ENCODE data around the gene CSGALNACT2.
A peak's percentile ranks its signal among the peaks of the same experiment; 100 is the strongest.

Gene CSGALNACT2

GRCh38 chr10:43200538-43201390 lies 62.5 kb downstream of the CSGALNACT2 start:
- no peak for DNase-seq (ENCODE audit: low read depth in 4 of 4, low spot score in 1 of 4)

- no peak for DNase-seq (ENCODE audit: low read depth in 4 of 4, low spot score in 1 of 4)
Measured at GRCh38 chr10:43201545-43202131, 63.4 kb downstream of the CSGALNACT2 start.

GRCh38 chr10:43202224-43202656 lies 64.0 kb downstream of the CSGALNACT2 start:
- peak in 1 of 4 experiments; percentile 50 for DNase-seq (ENCODE audit: low read depth in 4 of 4, low spot score in 1 of 4)

GRCh38 chr10:43202657-43203447 lies 64.6 kb downstream of the CSGALNACT2 start:
- DNase-seq (ENCODE audit: low read depth in 4 of 4, low spot score in 1 of 4), result no peak

GRCh38 chr10:43203448-43204041 lies 65.3 kb downstream of the CSGALNACT2 start:
- DNase-seq (ENCODE audit: low read depth in 4 of 4, low spot score in 1 of 4), result no peak

GRCh38 chr10:43204042-43204942 lies 66.0 kb downstream of the CSGALNACT2 start:
- no peak for DNase-seq (ENCODE audit: low read depth in 4 of 4, low spot score in 1 of 4)

GRCh38 chr10:43204943-43205671 lies 66.9 kb downstream of the CSGALNACT2 start:
- DNase-seq (ENCODE audit: low read depth in 4 of 4, low spot score in 1 of 4), result peak in 2 of 4 experiments; percentile 30 to 48

GRCh38 chr10:43205681-43206390 lies 67.6 kb downstream of the CSGALNACT2 start:
- no peak for DNase-seq (ENCODE audit: low read depth in 4 of 4, low spot score in 1 of 4)

GRCh38 chr10:43206391-43207235 lies 68.4 kb downstream of the CSGALNACT2 start:
- DNase-seq (ENCODE audit: low read depth in 4 of 4, low spot score in 1 of 4), result no peak

- DNase-seq (ENCODE audit: low read depth in 4 of 4, low spot score in 1 of 4), result no peak
Measured at GRCh38 chr10:43208147-43209073, 70.2 kb downstream of the CSGALNACT2 start.

GRCh38 chr10:43209074-43209455 lies 70.8 kb downstream of the CSGALNACT2 start:
- no peak for DNase-seq (ENCODE audit: low read depth in 4 of 4, low spot score in 1 of 4)

GRCh38 chr10:43209651-43210141 lies 71.5 kb downstream of the CSGALNACT2 start:
- DNase-seq (ENCODE audit: low read depth in 4 of 4, low spot score in 1 of 4), result no peak

GRCh38 chr10:43210556-43210955 lies 72.3 kb downstream of the CSGALNACT2 start:
- DNase-seq (ENCODE audit: low read depth in 4 of 4, low spot score in 1 of 4), result no peak

GRCh38 chr10:43211030-43211429 lies 72.8 kb downstream of the CSGALNACT2 start:
- DNase-seq (ENCODE audit: low read depth in 4 of 4, low spot score in 1 of 4), result no peak

- no peak for DNase-seq (ENCODE audit: low read depth in 4 of 4, low spot score in 1 of 4)
Measured at GRCh38 chr10:43211431-43212042, 73.3 kb downstream of the CSGALNACT2 start.

GRCh38 chr10:43212043-43212721 lies 73.9 kb downstream of the CSGALNACT2 start:
- DNase-seq (ENCODE audit: low read depth in 4 of 4, low spot score in 1 of 4), result no peak
